DMS53 treated with DMSO at 0.1 percent for 48 hours (cell line): ENCODE data around the gene GALNT16.
"Not testable (repeated sequence)": the region's sequence is repeated elsewhere in the genome, so short reads cannot be mapped to it uniquely, and the experiment has no call there.

Experiments
- DNase-seq: peaks from one replicate; lab custom pipeline; 2025; ENCODE audit not compliant: unreplicated experiment; lab: John Stamatoyannopoulos, UW

The GALNT16 gene

DNA sequence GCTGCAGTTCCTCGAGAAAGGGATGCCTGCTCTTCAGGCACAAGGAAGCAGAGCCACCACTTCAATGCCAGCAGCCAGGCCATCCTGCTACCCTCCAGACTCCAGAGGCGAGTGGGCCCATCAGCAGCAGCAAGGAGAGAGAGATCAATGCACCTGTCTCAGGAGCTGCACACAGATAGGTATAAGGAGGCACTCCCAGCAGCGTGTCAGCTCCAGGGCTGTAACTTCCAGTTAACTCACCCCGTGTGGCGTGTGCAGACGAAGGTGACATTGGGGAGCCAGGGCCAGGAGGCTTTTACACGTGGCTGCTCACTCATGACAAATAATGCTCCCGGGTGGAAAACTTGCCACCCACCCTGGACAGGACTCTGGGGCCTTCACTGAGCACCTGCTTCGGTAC, 24.2 kb downstream of the GALNT16 start:
- DNase-seq: no peak

DNA sequence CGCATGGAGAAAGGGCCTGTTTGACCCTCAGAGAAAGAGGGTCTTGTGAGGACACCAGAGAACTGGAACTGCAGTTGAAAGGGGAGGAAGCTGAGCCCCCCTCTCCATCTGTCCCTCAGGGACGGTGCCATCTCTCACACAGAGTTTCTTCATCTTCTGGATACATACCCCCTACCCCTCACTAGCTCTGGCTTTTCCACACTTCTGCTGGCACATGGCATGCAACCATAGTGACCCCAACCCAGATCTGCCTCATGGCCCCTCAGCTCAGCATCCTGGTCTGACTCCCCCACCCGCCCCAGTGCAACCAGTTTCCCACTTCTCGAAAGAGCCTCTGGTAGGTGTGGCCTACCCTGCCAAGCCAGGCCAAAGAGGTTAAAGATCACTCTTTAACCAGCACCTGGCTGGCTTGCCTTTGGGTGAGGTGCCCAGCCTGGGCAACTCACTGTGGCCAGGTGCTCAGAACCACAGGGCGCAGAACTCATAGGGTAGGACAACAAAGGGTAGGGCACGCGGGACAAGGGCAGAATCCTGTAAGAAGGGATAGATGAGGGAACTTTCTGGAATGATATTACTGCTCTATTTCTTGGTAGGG, 25.8 kb downstream of the GALNT16 start:
- no peak for DNase-seq

DNA sequence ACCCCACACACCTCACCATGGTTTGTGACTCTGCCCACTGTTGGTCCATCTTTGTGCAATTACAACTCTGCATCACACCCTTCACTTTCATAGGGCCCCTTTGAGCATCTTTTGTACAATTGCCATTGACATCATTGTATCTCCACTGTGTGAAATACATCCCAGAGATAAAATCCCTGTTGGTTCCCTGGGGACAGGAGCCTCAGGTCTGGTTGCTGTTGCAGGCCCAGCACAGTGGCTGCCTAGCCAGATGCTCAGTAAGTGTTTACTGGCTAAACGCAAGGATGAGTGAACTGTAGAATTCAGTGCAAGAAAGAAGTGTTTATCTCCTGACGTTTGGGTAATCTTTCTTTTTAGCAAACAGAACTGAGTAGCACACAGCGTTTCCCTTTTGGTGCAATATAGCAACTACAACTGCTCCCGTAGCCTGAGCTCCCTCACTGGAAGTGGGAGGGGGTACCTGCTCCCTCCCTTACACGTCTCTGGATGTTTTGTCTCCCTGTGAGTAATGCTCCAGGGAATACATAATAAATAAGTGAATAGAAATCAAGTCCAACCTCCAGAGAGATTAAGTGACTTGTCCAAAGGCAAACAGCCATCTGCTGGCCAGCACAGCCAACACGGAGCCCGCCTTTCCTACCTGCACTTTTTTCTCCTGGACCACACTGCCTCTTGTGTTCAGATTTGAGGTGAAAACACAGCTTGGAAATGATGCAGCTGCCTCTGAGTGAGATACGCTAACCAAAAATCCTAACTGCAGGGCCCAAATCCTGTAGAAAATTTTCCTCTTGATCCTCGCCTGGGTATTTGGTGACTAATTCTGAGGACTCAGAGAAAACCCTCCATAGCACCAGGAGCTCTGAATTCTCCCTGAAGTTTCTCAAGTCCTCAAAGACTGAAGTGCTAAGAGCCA, 27.4 kb downstream of the GALNT16 start:
- DNase-seq: no peak

DNA sequence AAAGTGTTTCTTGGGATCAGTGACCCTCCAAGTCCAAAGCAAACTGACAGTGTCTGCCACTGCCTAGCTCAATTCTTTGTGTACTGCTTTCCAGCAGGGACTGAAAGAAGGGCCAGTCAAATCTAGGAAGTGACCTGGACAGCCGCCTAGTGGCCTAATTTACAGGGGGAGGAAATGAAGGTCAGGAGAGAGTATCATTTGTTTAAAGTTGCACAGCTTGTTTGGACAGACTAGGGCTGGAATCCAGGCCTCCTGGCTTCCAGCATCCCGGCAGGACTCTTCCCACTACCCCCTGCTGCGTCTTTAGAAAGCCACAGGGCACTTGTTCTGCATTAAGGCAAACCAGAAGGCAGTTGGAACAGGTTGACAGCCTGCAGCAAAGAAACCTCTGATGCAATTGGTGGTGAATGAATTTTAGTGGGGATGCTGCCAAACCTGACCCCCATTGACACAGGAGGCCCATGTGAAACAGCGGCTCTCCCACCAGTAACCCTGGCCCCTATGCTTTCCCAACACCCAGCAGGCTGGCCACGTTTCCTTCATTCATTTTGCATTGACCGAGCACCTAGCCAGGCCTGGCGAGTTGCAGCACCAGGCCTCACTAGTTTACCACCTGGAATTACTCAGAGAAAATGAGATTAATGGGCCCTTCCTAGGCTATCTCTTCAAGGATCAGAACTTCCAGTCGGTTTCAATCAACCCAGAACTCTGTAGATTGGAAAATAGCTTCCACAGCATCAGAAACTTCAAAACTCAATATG, 28.2 kb downstream of the GALNT16 start:
- no peak for DNase-seq

DNA sequence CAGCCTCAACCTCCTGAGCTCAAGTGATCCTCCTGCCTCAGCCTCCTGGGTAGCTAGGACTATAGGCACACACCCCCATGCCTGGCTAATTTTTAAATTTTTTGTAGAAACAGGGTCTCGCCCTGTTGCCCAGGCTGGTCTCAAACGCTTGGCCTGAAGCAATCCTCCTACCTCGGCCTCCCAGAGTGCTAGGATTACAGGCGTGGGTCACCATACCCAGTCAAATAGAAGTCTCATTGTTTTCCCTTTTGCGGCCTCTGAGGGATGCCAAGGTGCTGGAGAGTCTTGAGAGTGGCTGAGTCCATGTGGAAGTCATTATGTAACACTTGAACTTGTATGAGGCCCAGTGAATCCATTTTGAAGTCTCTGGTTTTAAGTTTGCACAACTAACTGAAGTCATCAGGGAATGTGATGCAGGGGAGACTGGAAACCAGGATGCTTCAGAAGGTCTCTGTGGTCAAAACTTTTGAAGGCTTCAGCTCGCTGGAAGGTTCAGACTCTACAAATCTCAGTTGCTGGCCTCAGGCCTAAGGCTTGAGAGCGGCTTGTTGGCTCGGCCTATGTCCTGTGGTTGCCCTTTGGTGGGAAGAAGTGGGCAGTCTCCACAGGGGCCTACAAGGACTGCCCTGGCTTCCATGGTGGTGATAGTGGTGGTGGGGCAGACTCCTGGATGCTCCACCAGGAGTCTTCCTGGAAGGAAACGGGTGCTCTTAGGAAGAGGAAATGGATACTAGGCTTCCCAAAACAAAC, 29.2 kb downstream of the GALNT16 start:
- DNase-seq: no peak

DNA sequence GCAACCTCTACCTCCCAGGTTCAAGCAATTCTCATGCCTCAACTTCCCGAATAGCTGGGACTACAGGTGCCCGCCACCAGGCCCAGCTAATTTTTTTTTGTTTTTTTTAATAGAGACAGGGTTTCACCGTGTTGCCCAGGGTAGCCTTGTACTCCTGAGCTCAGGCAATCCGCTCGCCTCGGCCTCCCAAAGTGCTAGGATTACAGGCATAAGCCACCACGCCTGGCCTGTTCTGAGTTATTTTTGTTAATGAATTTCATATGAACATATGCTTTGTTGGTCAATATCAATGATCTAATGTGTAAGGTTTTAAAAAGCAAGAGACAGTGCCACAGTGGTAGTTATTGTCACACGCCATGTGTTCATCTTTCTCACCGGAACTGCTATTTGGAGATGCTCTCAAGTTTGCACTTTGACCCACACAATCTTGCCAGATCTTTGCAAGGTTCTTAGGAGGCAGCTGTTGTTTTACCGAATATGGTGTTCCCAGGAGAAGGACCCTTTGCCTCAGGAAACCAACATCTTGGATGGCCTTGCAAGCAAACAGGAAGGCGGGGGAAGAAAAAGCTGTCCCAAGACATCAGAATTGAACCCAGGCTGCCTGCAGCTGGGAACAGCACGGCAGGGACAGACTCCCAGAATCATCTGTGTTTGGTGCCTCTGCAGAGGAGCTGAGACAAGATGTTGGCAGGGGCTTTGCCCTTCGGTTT, 30.0 kb downstream of the GALNT16 start:
- DNase-seq: no peak

DNA sequence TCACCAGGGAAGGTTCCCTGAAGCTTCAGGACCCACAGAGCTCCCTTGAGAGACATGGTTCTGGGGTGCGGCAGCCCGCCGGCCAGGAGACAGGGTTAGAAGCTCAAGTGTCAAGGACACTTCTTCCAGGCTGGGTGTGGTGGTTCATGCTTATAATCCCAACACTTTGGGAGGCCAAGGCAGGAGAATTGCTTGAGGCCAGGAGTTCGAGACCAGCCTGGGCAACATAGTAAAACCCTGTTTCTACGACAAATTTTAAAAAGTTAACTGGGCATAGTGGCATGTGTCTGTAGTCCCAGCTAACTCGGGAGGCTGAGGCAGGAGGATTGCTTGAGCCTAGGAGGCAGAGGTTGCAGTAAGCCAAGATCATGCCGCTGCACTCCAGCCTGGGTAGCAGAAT, 30.9 kb downstream of the GALNT16 start:
- DNase-seq: not testable (repeated sequence)

DNA sequence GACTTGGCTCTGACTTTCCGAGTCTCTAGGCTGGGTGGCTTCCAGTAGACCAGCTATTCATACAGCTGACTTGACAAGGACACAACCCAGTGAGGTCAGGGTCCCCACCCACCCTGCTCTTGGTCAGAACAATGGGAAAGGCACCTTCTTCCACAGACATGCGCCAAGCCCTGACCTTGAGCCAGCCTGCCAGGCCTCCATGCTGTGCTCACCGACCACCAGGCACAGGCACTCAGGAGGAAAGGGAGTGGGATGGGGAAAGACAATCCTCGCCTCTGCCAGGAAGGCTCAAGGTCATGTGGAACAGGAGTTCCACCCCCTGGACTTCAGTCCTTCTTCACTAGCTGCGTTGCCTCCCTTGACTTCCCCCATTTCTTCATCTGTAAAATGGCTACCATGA, 31.4 kb downstream of the GALNT16 start:
- DNase-seq: no peak

DNA sequence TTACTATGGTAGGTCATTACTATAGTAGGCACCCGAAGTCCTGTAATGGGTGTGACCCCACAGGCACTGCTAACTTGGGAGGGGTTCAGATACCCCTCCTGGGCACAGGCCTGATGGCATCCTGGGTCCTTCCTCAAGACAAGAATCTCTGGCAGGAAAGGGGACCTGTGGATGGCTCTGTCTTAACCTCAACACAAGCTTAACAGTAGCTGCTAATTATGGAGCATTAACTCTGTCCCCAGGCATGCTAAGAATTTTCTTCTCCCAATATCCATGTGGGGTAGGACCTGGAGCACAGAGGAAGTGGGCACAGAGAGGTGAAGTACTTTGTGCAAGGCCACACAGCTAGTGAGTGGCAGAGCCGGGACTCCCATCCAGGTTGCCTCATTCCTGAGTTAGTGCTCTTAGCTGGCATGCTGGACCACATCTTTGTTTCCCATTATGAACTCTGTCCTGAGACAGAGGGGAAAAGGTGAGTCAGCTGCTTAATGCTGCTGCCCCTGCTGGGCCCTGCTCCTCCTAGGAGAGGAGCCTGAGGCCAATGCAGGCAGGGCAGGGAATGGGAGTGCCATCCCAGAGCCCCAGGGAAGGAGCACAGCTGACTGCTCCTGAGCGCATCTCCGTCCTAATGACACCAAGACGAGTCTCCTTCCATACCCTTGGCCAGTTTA, 32.1 kb downstream of the GALNT16 start:
- no peak for DNase-seq

DNA sequence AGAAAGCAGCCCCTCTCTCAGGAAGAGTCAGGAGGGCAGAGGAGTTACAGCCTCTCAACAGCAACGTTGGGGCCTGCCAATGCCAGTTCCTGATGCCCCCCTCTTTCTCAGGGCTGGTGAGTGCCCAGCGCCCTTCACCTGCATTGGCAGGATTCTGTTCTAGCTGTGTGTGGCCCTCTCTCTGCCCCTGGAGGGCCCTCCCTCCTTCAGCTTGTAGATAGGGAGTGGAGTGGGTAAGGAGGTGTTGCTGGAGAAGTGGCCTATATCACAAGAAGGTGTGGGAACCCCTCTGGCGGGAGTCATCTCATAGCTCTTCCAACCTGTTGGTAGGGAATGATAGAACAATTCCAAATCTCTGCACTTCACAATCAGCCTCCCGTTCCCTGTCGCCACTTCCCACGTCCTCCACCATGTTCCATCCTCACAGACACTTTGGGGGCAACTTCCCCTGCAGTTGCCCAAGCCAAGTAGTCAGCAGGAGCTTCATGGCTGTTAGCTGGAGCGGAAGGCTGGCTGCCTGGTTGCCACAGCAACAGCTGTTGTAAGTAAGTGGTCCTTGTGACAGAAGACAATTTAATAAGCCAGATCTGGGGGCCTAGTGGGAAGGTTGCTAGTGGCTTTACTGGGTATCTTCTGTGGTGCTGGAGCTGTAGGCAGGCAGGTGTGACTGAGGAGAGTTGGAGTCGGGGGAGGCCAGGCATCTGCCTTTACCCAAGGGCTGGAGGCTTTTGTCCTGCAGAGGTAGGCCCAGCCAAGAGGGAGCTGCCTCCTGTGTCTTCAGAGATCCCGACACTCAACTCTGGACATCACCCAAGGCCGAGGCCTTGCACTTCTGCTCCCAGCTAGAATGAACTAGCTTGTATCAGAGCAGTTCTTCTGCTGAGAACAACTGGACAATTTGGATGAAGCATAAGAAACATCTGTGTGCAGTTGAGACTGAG, 38.4 kb downstream of the GALNT16 start:
- no peak for DNase-seq

DNA sequence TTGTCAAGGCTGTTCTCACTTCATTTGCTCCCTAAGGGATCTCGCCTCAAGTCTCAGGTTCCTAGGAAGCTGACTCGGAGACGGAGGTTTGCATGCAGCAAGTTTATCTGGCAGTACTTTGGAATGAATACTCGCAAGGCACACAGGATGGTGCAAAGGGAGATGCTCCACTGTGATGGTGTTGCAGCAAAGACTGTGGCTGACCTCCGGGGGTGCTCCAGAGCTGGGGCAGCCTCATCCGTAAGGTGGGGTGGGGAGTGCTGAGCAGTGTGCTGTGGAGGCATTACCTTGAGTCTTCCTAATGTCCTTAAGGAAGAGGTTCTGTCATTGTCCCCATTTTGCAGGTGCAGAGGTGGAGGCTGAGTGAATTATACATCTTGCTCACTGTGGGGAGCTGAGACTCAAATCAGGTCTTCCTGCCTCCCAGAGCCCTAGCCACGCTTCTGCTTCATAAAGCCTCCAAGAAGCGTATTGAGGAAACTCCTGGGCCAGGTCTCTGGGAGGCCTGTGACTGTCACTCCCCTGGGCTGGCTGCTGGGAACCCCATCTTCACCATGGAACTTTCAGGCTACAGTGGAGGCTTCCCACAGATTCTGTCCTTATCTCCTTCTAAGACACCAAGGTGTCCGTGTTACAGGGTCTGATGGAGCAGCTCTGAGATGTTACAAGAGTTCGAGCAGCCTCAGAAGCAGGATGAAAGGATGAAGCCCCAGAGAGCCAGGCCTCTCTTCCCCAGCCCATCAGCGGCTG, 39.5 kb downstream of the GALNT16 start:
- no peak for DNase-seq

DNA sequence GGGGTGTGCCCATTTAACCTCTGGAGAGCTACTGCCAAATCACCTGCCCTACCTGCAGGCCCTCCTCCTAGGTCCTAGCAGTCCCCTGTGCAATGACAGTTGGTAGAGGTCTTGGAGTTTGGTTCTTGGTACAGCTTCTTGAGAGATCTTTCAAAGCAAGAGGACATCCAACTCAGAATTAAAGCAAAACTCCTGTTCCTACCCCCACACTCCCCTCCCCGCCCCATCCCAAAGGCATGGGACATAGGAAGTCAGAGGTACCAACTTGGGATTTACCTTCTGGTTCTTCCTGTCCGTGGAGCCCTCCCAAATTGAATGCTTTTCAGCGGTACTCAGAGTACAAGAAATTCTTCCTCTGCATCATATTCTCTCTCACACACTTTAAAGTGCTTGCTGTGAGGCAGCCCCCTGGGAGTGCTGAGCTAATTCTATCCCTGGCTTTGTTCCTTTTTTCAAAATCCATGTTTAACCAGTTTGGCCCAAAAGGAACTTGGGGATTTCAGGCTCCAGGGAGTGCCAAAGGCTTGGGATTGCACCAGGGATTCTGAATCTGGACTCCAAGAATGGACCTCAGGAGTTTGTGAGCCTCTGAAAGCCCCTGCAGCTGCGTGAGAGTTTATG, 40.8 kb downstream of the GALNT16 start:
- DNase-seq: no peak

DNA sequence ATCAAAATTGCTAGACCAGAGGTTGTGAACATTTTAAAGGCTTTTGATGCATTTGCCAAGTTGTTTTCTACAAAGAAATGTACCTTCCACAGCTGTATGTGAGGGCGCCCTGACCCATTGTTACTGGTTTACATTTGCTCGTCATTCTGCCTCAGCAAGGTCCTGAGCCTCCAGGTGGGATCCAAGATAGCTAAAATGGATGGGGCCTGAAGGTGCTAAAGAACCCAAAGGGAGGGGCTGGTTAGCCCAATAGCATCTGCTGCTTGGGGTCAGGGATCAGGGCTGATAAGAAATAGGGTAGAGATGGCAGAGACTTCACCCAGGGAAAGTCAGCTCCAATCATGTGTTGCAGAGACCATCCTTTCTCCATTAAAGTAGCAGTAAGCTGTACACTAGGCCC, 43.1 kb downstream of the GALNT16 start:
- DNase-seq: no peak

DNA sequence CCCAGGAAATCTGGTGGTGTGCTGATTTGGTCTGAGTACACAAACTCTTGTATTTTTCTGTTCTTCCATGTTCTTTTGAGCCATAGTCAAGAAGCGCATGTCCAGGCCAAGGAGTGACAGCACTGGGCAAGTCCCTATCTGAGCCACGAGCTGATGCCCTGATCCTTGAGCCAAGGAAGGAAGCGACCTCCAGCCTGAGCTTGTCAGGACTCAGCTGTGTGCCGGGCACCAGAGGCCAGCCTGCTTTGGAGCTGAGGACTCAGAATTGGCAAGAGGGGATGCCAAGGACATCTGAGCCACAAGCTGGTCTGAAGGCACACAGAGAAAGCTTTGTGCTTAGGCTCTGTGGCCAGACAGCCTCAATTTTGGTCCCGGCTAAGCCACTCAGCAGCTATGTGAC, 52.6 kb downstream of the GALNT16 start:
- no peak for DNase-seq

DNA sequence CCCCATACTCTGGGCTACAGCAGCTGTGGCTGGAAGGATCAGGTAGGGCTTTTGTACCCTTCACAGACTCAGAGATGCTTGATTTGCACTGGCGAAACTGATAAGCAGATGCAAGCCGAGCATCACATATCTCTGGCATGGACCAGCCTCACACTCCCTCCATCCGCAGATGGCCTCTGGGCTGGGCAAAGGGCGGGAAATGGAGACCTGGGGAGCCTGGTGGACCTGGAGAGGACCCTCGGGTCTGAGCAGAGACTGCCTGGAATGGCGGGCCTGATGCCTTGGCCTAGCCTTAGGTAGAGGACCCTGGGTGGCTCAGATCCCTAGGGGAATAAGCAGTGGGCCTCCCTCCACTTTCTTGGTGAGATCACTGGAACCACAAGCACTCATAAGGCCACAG, 53.2 kb downstream of the GALNT16 start:
- DNase-seq: no peak

DNA sequence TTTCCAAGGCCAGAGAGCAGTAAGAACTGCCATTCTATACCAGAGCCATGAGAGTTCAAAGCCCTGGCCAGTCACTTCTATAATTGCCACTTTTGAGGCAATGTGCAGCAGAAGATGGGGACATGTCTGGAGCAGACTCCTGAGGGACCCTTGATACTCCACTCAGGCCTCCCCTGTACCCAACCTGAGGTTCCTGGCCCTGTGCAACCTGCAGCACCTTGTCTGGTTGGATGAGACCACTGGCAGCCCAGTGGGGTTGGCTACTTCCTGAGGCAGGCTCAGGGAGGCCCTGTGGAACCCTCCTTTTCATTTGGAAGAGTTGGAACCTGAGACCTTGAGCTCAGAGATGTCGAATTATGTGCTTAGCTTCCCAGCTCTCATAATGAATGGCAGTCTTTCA, 54.4 kb downstream of the GALNT16 start:
- no peak for DNase-seq

DNA sequence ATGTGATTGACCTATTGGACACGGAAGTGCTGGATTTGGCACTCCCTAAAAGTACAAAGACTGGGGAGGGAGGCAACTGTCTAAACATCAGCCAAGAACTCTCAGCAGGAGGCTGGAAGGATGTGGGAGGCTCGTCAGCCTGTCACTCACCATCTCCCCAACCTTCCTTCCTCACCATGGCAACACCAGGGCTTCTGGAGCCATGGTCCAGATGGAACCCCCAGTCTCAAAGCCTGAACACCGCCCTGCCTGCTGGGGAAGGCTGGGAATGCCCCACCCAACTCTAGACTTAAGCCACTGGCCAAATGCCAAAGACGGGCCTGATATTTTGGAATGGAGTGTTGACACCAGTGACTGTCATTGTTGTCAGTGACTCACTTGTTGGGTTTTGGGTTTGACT, 55.3 kb downstream of the GALNT16 start:
- no peak for DNase-seq
